Smooth muscle cell (in vitro differentiated cells): ENCODE results near the gene PARP15. TPM values are rescaled to one million over a fixed set of nuclear protein-coding genes. Genes with fewer than 3 reads are reported as not detected.

Source experiments
- DNase-seq: peaks from one replicate; lab custom pipeline; 2025; ENCODE audit not compliant: unreplicated experiment; lab: John Stamatoyannopoulos, UW
- H2AFZ ChIP-seq: fragments of 200-600 bp; sonication (generic); 2 replicates; pipeline ENCODE4 v1.6.0; 2016; ENCODE audit warnings: antibody characterized with exemption, low read depth, mild to moderate bottlenecking
- H3F3A ChIP-seq: fragments of 200-600 bp; sonication (generic); 2 replicates; pipeline ENCODE4 v1.6.0; 2017; ENCODE audit warnings: antibody characterized with exemption, low read depth
- H3K27ac ChIP-seq: fragments of 200-600 bp; sonication (generic); 2 replicates; pipeline ENCODE4 v1.5.1; 2016; ENCODE audit warnings: low read depth, mild to moderate bottlenecking
- H3K27me3 ChIP-seq: fragments of 200-600 bp; sonication (generic); 2 replicates; pipeline ENCODE4 v1.6.1; 2016; ENCODE audit warnings: low read depth, mild to moderate bottlenecking
- H3K36me3 ChIP-seq: fragments of 200-600 bp; sonication (generic); 2 replicates; pipeline ENCODE4 v1.5.1; 2016; ENCODE audit warnings: low read depth
- H3K4me1 ChIP-seq: fragments of 200-600 bp; sonication (generic); 2 replicates; pipeline ENCODE4 v1.5.1; 2016; ENCODE audit warnings: low read depth
- H3K4me2 ChIP-seq: fragments of 200-600 bp; sonication (generic); 2 replicates; pipeline ENCODE4 v1.6.0; 2016; ENCODE audit warnings: mild to moderate bottlenecking
- H3K4me3 ChIP-seq: fragments of 200-600 bp; sonication (generic); 2 replicates; pipeline ENCODE4 v1.5.1; 2016; ENCODE audit warnings: mild to moderate bottlenecking
- H3K79me2 ChIP-seq: fragments of 200-600 bp; sonication (generic); 2 replicates; pipeline ENCODE4 v1.6.0; 2016; ENCODE audit warnings: low read depth, mild to moderate bottlenecking
- H3K9ac ChIP-seq: fragments of 200-600 bp; sonication (generic); 2 replicates; pipeline ENCODE4 v1.6.0; 2016; ENCODE audit warnings: low read depth
- H3K9me3 ChIP-seq: fragments of 200-600 bp; sonication (generic); replicated peaks from 2 replicates; pipeline ENCODE4 v1.5.1; 2016; ENCODE audit warnings: low read depth
- H4K20me1 ChIP-seq: fragments of 200-600 bp; sonication (generic); 2 replicates; pipeline ENCODE4 v1.6.0; 2016; ENCODE audit warnings: low read depth
- CTCF ChIP-seq: fragments of 200-600 bp; sonication (generic); IDR thresholded peaks from 2 replicates; pipeline ENCODE4 v1.5.1; 2017; ENCODE audit warnings: borderline replicate concordance, mild to moderate bottlenecking, antibody characterized with exemption; ENCODE audit not compliant: insufficient read depth, poor library complexity, severe bottlenecking
- WGBS: methylation state at CpG from one replicate; pipeline ENCODE4 v1.1.7; 2016; ENCODE audit warnings: low lambda C conversion rate; 5-methylcytosine and 5-hydroxymethylcytosine counted together
- polyA plus RNA-seq: library from polyadenylated mRNA; unstranded; fragments of >200 nt; fragmentation: Nextera tagmentation; extraction: Ambion mirVana; gene quantifications from 2 replicates; pipeline ENCODE4 v1.2.1, GENCODE V29; 2016
- total RNA-seq: library from RNA; depleted of rRNA; stranded (reverse); fragments of >200 nt; gene quantifications from 2 replicates; pipeline ENCODE4 v1.2.3, GENCODE V29; 2014

The PARP15 gene
- total and polyA plus RNA-seq, 2 experiments from 2014 or later: 0.40 TPM; not detected in 1

GRCh38 chr3:122621112-122621511, 43.7 kb downstream of the PARP15 start:
- no peaks in the 10 kb centered on the region for H3K27me3 ChIP-seq
- no peaks in the 10 kb centered on the region for H3K79me2 ChIP-seq
- WGBS: 88% methylated on average over 3 of the region's 3 CpGs
- no peak overlapping the region for H2AFZ ChIP-seq
- H3K4me1 ChIP-seq: no peaks in the 10 kb centered on the region
- H3K9ac ChIP-seq: no peak overlapping the region
- H3K4me2 ChIP-seq: no peak overlapping the region
- no peak overlapping the region for H3K27ac ChIP-seq
- H3K9me3 ChIP-seq: no peaks in the 10 kb centered on the region
- no peak overlapping the region for H3K4me3 ChIP-seq
- H4K20me1 ChIP-seq: no peaks in the 10 kb centered on the region
- no peaks in the 10 kb centered on the region for H3K36me3 ChIP-seq
- no peaks in the 10 kb centered on the region for H3F3A ChIP-seq
- TF ChIP-seq CTCF: no peak
- no peak for DNase-seq

- H3K27ac ChIP-seq: no peak overlapping the region
- no peak for DNase-seq
- H3K79me2 ChIP-seq: no peaks in the 10 kb centered on the region
- H4K20me1 ChIP-seq: no peaks in the 10 kb centered on the region
- no peaks in the 10 kb centered on the region for H3K36me3 ChIP-seq
- no peak overlapping the region for H3K4me3 ChIP-seq
- H3K27me3 ChIP-seq: no peaks in the 10 kb centered on the region
- 88% methylated on average over 8 of the region's 8 CpGs for WGBS
- no peaks in the 10 kb centered on the region for H3F3A ChIP-seq
- no peak overlapping the region for H3K9ac ChIP-seq
- H2AFZ ChIP-seq: no peak overlapping the region
- H3K4me1 ChIP-seq: no peaks in the 10 kb centered on the region
- TF ChIP-seq CTCF: no peak
- H3K4me2 ChIP-seq: no peak overlapping the region
- H3K9me3 ChIP-seq: no peaks in the 10 kb centered on the region
Measured at GRCh38 chr3:122623031-122623829, 45.8 kb downstream of the PARP15 start.

GRCh38 chr3:122626515-122627180, 49.2 kb downstream of the PARP15 start:
- Histone ChIP-seq H3K4me3 (no peak overlapping the region), H3K36me3 (no peaks in the 10 kb centered on the region), H3K27ac (no peak overlapping the region), H3K79me2 (no peaks in the 10 kb centered on the region), H3K4me2 (no peak overlapping the region), H4K20me1 (no peaks in the 10 kb centered on the region), H3K4me1 (no peaks in the 10 kb centered on the region), H3K9me3 (no peaks in the 10 kb centered on the region), H3F3A (no peaks in the 10 kb centered on the region), H3K27me3 (no peaks in the 10 kb centered on the region), H3K9ac (no peak overlapping the region), H2AFZ (no peak overlapping the region)
- DNase-seq: no peak
- no peak for TF ChIP-seq CTCF
- 91% methylated on average over 6 of the region's 6 CpGs for WGBS
